Measurements from ENCODE around the gene TNFRSF4.

- TF ChIP-seq, protein P1, sequence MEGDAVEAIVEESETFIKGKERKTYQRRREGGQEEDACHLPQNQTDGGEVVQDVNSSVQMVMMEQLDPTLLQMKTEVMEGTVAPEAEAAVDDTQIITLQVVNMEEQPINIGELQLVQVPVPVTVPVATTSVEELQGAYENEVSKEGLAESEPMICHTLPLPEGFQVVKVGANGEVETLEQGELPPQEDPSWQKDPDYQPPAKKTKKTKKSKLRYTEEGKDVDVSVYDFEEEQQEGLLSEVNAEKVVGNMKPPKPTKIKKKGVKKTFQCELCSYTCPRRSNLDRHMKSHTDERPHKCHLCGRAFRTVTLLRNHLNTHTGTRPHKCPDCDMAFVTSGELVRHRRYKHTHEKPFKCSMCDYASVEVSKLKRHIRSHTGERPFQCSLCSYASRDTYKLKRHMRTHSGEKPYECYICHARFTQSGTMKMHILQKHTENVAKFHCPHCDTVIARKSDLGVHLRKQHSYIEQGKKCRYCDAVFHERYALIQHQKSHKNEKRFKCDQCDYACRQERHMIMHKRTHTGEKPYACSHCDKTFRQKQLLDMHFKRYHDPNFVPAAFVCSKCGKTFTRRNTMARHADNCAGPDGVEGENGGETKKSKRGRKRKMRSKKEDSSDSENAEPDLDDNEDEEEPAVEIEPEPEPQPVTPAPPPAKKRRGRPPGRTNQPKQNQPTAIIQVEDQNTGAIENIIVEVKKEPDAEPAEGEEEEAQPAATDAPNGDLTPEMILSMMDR (IDR thresholded peaks at IDR 0.05): no peak
- TF ChIP-seq POLR2A (IDR thresholded peaks at IDR 0.05): no peak
Observed at GRCh38 chr1:1171546-1172340, 42.2 kb downstream of the TNFRSF4 start.

Measured in lower leg skin (tissue), 3 donors.